Hippocampal formation (tissue), 2 donors: ENCODE results near the gene GALNT2.

ENCODE experiments used
- DNase-seq, 2 donors: peaks; one replicate each; lab custom pipeline; 2025; lab: John Stamatoyannopoulos, UW

Gene GALNT2

DNA sequence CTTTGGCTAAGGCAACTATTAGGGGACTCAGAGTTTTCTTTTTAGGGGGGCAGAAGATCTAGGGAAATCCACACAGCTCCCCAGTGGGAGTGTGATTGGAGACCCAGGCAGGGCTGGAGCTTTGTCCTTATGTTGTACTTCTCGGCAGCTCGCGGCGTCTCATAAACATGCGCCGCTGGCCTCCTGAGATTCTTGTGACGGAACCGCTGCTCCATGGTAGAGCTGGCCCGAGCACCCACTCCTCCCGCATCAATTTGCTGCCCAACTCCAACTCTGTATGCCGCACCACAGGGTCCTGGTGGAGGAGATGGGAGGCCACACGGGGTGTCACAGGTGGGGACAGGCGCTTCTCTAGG, 143.9 kb downstream of the GALNT2 start:
- DNase-seq, result no peak

- DNase-seq, result no peak
Measured at GRCh38 chr1:230211436-230212145, 144.6 kb downstream of the GALNT2 start.

DNA sequence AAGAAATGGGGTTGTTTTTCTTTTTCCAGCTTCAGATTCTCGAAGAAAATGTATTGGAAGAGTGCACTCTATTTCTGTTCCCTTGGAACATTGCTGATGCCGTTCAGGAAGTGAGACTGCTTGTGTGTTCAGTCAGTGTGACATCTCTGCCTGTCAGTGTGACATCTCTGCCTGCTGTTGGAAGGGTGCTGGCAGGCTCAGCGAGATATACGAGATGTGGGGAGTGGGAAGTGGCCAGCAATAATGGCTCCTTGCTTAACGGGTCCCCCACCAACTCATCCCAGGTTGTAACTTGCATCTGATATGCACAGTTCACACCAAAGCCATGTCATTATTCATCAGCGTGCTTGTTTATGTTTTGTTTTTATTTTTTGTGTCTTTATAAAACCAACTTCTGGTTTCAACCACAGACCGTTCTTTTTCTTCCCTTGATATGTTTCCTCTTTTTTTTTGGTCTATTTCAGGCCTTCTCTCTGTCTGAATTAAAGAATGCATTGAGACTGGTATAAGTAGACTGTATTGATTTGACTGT, 145.4 kb downstream of the GALNT2 start:
- DNase-seq, result peak; percentile 24 to 42

DNA sequence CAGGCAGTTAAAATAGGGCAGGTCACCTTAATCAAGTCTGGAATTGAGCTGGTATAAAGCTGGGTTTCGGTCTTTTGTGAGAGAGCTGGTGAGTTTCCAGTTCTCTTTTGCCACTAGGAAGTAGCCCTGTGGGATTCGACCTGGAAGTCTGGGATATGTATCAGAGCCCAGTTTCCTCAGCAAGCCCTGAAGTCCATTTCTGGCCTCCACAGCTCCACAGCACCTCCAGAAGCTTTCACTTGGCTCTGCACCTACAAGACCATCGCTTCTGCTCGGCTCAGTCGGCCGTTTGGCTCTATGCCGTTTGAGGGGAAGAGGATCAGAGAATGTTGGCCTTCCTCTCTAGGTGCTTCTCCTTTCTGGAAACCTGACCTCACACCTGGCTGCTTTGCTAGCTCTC, 148.0 kb downstream of the GALNT2 start:
- DNase-seq, result peak; percentile 54 to 69

GRCh38 chr1:230215529-230215928, 148.5 kb downstream of the GALNT2 start:
- no peak for DNase-seq

GRCh38 chr1:230216896-230217295, 149.9 kb downstream of the GALNT2 start:
- no peak for DNase-seq

GRCh38 chr1:230218667-230219066, 151.6 kb downstream of the GALNT2 start:
- no peak for DNase-seq

DNA sequence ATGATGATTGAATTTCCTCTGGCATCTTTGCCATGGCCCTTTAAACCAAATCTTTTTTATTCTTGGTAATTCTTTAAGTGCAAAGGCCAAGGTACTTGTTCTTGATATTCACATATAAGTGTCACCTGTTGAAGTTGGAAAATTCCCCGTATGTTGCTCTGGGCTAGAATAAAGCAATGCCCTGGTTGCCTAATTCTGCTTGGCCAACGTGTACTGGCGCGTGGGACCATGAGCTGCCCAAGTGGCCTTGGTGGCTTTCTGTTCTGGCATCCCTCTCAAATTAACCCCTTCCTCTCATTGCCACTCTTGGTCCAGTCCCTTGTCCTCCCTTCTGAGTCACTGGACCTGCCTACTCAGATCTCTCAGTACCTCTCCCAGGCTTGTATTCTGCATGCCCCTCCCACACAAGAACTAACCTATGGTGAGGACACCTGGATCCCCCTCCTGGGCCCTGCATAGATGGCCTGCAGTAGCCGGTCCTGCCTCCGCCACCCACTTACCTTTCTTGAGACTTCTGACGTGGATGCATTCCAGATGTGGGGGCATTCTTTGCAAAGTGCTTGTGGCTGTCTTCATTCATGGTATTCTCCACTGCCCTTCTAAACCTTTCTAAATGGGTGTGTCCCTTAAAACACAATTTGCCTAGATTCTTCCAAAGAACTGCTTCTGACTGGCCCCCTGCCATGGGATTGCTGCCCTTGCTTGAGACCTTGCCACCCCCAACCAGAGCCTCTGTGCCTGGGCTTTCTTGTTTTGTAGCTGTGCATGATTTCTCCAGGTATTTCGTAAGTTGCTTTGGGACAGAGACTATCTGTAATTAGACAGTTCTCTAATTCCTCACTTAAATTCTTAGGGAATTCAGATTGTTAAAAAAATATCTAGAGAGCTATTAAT, 152.4 kb downstream of the GALNT2 start:
- DNase-seq, result no peak

DNA sequence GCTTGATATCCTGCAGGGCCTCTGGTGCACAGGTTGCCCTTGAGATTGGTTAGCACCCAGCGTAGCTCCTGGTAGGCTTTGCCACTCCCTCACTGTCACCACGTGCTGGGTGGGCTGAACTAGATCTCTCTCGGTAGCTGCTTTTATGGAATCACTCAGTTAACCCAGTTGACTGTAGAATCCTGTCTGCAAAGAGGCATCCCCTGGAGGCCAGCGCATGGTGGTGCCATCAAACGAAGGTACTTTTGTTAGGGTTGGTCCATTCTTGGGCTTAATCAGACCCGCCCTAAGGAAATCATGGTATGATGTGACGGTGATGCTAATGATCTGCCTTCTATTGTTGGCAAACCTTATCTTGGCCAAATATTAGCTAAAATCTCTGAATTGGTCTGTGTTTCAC, 153.4 kb downstream of the GALNT2 start:
- no peak for DNase-seq

GRCh38 chr1:230220907-230221306, 153.9 kb downstream of the GALNT2 start:
- no peak for DNase-seq

- DNase-seq, result no peak
Measured at GRCh38 chr1:230222678-230223077, 155.6 kb downstream of the GALNT2 start.

DNA sequence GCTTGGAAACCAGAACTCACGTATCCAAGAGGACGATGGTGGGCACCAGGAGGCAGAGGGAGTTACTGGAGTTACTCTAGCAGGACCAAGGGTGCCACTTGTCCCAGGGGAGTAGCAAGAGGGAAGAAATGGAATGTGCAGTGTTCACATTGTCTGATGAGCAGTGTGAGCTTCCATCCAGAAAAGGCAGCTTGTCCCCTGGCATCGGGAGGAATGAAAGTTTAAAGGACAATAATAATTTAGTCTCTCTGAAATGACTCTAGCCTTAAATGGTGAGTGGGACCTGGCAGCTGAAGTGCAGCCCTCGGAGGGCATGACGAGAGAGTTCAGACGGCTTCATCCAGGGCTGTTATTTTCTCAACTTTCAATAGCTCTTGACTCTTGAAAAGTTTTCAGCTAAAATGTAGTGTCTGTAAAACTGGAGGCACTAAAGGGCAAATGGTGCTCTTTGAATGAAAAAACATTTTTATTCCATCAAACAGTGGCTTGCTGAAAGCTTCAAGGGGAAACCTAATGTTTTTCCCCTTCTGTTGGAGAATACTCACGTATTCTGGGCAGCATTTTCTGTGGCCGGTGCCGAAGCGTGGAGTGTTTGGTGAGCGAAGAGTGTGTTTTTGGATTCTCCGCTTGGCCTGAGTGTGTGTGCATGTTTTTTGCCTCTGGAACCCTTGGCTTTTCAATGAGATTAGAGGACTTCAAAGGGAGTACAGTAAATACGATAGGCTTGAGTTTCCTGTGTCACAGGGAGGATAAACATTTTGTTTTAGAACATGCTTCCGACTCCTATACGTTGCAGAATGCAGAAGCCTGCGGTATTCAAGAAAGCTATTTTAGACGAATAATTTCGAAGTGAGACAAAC, 157.3 kb downstream of the GALNT2 start:
- no peak for DNase-seq

GRCh38 chr1:230226007-230226800, 159.2 kb downstream of the GALNT2 start:
- DNase-seq, result no peak

DNA sequence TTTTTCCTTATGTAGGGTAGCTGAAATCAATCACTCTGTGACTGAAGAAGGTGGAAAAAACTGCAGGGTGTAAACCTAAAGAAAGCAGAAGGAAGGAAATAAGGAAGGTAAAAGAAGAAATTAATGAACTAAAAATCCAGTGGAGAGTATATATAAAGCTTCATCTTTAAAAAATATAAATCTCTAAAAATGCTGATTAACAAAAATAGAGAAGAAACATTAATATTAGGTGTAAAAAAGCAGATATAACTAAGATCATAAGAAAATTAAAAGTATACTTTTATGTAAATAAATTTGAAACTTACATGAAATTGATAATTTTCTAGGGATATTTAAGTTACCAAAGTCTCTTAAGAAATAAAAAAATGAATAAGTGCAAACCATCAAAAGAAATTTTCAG, 159.8 kb downstream of the GALNT2 start:
- DNase-seq, result no peak

DNA sequence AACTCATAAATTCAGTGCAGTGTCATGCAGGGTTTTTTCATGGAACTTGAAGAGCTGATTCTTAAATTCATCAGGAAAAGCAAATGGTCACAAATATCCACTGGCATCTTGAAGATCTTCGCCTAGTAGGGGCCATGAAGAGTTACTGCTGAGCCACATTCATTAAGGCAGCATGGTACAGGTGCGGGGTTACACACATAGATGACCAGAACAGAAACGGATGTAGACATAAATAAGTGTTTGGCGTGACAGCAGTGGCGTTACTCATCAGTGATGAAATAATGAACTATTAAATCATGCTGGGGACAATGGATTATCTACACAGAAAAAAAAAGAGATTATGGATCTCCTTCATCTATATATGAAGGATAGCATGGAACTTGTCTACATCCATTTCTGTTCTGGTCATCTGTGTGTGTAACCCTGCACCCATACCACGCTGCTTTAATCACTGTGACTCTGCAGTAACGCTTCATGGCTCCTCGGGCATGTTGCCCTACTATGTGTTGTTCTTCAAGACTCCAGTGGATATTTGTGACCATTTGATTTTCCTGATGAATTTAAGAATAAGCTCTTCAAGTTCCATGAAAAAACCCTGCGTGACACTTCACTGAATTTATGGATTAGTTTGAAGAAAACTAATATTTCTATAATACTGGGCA, 161.3 kb downstream of the GALNT2 start:
- no peak for DNase-seq

DNA sequence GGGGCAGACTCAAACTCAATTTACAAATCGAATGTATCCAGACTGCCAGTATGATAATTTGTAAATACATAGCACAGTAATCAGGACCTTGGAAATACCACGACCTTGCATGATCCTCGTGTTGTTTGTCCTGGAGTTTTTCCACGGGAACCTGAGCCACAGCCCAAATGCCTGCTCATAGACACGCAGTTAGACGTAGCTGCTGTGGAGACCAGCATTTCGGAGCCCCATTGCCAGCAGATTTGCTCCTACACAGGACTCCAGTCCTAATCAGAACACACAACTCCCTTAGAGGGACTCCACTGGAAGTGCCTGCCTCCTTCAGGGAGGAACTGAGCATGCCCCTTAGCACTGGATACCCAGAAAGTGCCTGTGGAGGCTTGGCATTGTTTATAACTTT, 163.2 kb downstream of the GALNT2 start:
- DNase-seq, result no peak

DNA sequence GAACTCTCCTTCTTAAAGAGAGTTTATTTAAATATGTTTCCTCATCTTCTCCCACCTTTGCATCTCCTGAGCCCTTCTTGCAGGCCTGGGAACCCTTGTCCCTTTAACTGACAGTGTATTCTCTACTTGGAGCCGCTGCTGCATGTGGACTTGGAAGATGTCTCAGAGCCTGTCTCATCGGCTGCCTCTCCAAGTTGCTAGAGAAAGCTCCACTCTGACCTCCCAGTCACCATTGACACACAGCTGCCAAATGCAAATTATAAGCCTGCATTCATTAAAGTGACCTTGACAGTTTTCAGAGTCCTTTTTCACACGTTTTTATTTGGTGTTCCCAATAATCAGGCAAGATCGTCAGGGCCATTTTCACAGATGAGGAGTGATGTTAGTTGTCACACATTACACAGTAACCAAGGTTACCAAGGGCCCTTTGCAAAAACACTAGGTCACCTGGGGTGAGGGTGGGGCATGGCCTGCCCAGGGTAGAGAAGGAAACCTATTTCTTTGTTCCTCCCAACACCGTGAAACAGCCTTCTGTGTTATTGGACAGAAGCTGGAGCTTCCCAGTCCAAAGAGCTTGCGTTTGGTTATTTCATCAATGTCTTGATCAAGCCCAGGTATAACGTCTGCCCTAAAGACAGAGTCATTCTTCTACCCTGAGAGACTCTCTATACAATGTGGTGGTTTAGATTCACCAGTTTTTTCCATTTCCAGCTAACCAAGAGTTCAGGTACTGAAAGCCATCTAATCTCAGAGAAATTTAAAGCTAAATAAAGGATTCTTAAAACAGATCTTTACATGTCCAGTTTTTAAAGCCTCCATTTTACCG, 164.1 kb downstream of the GALNT2 start:
- no peak for DNase-seq

DNA sequence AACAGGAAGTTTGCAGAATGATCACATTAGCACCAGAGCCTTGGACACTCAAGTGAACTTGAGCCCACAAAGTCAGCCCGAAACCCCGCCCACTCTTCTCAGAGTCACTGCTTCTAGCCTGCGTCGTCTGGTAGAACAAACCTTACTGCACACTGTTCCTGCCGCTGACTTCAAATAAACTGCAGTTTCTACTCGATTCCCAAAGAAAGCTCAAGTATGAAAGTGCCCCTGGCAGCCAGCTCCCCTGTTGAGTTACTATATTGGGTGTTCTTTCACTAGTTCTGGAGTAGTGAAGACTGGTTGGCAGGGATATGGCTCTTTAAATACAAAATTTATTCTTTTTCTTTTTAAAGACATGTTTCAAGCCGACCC, 164.7 kb downstream of the GALNT2 start:
- DNase-seq, result no peak

GRCh38 chr1:230232371-230232771, 165.3 kb downstream of the GALNT2 start:
- DNase-seq, result no peak

GRCh38 chr1:230233786-230234185, 166.7 kb downstream of the GALNT2 start:
- DNase-seq, result no peak
